Medulla oblongata (tissue), 1 donor: ENCODE measurements around the gene RXRB.

Experiments used
- DNase-seq: peaks from one replicate; pipeline ENCODE4 v3.0.0-alpha.2; 2015; ENCODE audit errors: extremely low spot score

RXRB gene

DNA sequence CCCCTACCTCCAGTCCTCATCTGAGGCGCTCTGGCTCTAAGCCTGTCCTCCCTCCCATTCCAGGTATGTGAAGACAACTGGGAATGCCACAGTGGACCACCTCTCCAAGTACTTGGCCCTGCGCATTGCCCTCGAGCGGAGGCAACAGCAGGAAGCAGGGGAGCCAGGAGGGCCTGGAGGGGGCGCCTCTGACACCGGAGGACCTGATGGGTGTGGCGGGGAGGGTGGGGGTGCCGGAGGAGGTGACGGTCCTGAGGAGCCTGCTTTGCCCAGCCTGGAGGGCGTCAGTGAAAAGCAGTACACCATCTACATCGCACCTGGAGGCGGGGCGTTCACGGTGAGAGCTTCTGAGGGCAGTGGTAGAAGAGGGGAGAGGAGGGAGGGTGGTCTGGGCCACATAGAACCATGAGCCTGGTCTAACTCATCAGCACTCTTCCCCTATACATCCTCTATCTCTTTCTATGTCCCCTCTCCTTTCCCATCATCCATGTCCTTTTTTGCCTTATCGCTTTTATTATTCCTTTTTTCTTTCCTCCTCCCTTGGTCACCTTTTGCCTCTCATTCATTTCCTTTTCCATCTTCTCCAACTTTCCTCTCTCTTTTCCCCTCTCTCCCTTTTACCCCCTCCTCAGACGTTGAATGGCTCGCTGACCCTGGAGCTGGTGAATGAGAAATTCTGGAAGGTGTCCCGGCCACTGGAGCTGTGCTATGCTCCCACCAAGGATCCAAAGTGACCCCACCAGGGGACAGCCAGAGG lies 11.4 kb upstream of the RXRB start:
- no peak for DNase-seq

DNA sequence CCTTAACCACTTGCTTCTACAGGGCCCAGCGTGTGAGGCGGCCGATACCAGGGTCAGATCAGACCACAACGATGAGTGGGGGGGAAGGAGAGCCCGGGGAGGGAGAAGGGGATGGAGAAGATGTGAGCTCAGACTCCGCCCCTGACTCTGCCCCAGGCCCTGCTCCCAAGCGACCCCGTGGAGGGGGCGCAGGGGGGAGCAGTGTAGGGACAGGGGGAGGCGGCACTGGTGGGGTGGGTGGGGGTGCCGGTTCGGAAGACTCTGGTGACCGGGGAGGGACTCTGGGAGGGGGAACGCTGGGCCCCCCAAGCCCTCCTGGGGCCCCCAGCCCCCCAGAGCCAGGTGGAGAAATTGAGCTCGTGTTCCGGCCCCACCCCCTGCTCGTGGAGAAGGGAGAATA lies 10.7 kb upstream of the RXRB start:
- DNase-seq: no peak

DNA sequence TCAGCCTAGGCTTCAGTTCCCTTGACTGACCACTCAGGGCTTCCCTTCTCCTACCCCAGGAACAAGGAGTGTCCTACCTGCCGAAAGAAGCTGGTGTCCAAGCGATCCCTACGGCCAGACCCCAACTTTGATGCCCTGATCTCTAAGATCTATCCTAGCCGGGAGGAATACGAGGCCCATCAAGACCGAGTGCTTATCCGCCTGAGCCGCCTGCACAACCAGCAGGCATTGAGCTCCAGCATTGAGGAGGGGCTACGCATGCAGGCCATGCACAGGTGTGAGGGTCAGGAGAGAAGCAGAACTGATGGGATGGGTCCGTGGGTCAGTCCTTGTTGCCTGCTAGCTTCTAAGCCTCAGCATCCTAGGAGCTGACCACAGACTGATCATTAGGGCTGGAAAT lies 9.4 kb upstream of the RXRB start:
- DNase-seq: no peak

DNA sequence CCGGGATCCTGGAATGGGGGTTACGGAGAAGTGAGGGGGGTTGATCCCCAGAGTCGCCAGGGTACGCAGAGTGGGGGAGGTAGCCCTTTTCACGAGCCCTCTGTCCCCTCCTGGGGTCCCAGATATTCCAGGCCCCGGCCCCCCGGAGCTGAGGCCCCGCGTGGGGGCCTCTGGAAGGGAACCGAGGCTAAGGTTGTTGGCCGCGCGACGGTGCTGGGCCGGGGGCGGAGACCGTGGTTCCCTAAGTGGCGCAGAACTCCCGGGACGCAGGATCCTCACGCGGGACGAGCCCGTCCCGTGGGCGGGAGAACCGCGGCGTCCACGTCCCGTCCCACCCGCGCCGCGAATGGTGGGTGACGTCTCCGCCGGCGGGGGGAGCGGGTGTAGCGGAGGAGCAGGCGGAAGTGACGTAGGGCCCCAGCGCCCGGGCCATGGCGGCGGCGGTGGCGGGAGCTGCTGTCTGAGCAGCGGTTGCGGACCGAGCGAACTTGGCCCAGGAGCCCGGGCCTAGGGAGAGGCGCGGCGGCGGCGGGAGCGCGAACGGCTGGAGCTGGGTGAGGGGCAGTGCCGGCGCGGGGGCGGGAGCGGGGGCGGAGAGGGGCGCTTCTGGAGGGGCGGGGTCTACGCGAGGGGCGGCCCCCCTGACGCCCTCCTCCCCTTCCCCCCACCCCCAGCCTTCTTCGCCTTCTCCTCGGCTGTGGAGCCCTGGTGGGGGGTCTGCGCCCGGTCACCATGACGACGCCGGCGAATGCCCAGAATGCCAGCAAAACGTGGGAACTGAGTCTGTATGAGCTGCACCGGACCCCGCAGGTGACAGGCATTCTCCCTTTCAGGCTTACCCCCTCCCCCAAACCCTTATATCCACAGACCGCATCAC lies 7.9 kb upstream of the RXRB start, which contains the start of gene RING1:
RING1 (plus strand) TSS at position 410 of the 877 bp plus-strand sequence; CDS start at position 733, 323 bp downstream.
- DNase-seq: peak; percentile 93

DNA sequence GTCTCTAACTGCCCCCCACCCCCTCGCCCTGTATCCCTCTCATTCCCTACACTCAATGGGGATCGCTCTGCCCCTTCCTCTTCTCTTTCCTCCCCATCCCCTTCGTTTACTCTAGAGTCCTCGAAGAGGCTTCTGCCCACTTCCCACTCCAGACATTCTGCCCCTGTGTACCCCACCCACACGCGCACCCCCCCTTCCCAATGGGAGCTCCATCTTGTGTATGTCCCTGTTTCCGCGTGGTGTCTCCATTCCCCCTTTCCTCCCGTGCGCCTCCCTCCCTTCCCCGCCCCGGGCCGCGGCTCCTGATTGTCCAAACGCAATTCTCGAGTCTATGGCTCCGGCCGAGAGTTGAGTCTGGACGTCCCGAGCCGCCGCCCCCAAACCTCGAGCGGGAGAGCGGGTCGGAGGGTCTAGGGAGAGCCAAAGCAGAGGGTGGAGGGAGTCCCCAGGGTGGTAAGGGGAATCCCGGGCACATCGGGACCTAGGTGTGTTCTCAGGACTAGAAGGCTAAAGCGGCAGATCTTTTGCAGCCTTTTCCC lies 7.2 kb upstream of the RXRB start:
- no peak for DNase-seq

DNA sequence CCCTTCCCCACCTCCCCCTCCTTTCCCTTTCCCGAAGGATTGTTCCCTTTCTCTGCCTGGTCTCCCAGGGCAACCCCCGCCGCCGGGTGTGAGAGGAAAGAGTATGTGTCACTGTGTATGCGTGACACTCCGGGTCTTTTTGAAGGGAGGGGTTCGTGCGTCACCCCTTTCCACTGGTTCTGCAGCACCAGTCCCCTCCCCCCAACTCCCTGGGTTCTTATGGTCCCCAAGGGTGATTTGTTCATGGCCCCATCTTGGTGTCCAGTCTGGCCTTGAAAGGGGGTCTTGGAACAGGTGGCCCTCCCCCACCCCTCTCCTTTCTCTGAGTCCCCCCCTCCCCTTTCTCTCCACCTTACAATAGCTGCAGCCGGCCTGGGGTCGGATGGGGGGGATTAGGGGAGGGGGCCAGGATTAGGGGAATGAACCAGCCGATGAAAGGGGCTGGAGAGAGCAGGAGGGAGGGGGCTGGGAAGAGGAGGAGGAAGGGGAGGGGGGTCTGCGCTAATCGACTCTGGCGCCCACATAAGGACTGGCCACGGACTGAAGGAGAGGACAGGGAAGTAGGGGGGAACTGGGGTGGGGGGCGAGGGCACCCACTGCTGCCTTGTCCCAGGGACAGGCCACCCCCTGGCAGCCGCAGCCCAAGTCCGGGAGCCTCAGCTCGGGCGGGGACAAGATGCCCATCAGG lies 6.5 kb upstream of the RXRB start:
- no peak for DNase-seq

DNA sequence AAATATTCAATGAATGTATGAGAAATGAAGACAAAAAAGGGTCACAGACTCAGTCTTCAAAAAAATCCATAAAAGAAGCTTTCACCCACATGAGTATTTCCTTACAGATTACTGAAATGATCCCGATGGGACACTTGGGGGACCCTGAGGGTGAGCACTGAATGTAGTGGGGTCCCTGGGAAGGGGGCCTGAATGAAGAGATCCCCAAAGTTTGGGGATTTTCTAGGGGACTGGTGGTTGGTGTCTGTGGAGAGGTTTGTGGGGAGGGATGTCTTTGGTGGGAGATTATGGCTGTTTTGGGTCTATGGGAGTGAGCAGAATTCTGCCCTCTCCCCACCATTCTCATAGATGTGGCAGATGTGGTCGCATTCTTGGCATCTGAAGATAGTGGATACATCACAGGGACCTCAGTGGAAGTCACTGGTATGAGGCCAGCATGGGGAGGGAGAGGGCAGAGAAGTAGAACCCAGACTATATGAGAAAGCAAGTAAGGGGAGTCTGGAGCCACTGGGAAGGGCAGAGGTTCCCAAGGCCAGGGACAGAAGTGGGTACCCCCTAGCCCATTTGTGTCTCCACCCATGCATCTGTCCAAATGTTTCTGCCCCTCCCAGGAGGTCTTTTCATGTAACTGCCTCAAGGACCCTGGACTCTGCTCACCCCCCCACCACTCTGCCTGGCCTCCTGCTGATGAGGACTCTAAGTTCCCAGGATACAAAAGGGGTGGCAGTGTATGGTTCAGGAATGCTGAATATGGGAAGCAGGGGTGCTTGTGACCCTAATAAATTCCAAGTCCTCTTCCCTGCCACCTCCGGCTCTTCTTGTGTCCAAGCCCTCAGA lies 5.8 kb upstream of the RXRB start:
- no peak for DNase-seq

DNA sequence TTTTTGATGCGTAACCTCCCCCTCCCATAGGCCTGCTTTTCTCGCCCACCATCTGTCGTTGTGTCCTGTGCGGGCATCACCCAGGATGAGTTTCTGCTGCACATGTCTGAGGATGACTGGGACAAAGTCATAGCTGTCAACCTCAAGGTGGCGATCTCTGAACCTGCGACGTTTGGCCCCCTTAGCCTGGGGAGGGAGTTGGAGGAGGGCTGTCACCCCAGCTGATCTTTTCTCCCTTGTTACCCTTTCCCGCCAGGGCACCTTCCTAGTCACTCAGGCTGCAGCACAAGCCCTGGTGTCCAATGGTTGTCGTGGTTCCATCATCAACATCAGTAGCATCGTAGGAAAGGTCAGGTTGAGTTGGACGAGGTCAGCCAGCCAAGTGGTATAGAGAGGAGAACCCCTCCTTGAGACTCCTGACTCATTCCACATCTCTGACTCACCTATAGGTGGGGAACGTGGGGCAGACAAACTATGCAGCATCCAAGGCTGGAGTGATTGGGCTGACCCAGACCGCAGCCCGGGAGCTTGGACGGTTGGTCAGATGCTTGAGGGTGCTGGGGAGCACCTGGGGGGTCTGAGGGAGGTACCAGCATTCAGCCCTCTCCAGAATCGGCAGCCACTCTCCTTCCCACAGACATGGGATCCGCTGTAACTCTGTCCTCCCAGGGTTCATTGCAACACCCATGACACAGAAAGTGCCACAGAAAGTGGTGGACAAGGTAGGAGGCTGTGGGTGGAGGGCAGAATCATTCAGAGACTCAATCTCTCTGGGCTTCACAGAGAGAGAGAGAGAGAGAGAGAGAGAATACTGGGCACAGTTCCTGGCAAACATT lies 4.9 kb upstream of the RXRB start:
- no peak for DNase-seq

DNA sequence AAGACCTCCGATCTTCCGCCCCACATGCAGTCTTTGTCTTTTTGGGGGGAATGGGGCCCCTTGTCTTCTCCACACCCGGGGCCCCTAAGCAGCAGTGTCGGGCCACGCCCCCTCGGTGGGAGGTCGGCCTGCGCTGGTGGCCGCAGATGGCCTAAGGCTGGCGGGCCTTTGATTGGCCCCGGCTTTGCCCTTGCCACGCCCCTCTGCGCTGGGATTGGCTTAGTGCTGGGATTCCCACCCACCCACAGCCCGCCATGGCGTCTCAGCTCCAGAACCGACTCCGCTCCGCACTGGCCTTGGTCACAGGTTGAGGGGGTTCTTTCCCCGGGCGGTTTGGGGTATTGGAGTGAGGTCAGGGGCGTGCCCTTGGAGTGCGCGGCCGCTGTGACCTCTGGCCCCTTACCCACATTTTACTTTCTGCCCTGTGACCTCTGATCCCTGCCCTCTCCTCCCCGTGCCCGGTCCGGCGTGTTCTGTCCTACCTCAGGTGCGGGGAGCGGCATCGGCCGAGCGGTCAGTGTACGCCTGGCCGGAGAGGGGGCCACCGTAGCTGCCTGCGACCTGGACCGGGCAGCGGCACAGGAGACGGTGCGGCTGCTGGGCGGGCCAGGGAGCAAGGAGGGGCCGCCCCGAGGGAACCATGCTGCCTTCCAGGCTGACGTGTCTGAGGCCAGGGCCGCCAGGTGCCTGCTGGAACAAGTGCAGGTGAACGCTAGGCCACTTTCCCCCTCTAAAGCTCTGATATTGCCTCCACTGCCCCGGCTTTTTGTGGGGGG lies 4.1 kb upstream of the RXRB start, which contains the start of gene HSD17B8:
HSD17B8 (plus strand) TSS at position 241 of the 776 bp plus-strand sequence; CDS start at position 255, 14 bp downstream.
- DNase-seq: peak; percentile 95

DNA sequence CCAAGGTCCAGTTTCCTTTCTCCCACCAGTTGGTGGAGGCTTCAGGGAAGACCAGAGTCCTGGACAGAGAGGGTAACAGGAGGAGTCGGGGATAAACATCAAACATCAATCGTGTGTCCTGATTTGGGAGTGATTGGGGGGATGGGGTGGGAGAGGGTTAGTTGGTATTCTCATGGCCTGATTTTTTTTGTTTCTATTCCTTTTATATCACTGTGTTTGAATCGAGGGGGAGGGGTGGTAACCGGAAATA lies 3.6 kb upstream of the RXRB start:
- no peak for DNase-seq

DNA sequence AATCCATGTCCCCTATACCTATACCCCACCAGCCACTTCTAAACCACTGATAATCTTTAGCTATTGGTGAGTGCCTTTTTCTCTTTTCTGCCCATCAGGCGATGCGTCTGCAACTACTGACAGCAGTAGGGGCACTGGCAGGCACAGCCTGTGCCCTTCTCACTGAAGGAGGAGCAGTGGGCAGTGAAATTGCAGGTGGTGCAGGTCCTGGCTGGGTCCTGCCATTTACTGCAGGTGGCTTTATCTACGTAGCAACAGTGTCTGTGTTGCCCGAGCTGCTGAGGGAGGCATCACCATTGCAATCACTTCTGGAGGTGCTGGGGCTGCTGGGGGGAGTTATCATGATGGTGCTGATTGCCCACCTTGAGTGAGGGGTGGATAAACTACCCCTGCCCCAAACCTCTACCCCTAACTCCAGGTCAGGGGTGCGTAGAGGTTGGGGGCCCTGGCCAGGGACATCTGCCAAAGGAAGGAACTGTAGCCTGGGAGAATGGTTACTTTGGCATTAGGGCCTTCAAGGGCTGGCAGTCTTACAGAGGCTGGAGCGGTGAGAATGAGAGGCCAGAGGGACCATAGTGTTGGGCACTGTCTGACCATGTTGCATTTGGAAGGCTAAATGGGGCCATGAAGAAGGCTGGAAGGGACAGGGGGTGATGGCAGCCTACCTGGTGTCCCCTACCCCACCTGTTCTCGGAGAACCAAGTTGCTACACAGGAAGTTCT lies 3.1 kb upstream of the RXRB start:
- no peak for DNase-seq

DNA sequence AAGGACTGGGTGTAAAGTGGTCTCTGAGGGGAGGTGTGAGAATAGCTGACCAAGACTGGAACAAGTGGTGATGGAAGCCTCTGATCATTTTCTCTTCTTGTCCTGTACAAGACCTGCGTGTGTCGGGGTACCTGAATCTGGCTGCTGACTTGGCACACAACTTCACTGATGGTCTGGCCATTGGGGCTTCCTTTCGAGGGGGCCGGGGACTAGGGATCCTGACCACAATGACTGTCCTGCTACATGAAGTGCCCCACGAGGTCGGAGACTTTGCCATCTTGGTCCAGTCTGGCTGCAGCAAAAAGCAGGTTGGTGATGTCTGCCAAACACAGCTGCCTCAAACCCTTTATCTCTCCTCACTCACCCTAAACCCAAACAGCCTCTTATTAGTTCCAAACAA lies 2.3 kb upstream of the RXRB start:
- DNase-seq: no peak

DNA sequence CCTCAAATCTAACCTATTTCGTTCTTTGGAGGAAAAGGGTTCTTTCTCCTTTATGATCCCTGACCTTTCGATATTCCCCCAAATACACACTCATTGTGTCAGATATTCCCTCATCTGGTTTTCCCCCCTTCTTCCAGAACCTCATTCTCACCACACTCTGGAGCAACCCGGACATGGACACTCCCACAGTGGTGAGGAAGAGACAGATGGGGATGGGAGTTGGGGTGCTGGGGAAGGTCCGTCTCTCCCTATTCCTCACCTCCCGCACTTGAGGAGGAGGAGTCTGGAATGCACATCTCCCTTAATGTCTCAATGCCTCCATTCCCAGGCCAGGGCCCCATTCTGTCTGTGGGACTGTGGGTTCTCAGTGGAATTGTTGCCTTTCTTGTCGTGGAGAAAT lies 1.5 kb upstream of the RXRB start:
- no peak for DNase-seq

DNA sequence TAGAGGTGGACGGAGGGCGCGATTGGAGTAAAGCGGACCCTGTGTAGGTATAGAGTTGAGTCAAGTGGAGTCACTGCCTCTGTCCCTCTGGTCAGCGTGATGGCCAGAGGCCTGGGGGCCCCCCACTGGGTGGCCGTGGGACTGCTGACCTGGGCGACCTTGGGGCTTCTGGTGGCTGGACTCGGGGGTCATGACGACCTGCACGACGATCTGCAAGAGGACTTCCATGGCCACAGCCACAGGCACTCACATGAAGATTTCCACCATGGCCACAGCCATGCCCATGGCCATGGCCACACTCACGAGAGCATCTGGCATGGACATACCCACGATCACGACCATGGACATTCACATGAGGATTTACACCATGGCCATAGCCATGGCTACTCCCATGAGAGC lies 681 bp upstream of the RXRB start:
- no peak for DNase-seq

DNA sequence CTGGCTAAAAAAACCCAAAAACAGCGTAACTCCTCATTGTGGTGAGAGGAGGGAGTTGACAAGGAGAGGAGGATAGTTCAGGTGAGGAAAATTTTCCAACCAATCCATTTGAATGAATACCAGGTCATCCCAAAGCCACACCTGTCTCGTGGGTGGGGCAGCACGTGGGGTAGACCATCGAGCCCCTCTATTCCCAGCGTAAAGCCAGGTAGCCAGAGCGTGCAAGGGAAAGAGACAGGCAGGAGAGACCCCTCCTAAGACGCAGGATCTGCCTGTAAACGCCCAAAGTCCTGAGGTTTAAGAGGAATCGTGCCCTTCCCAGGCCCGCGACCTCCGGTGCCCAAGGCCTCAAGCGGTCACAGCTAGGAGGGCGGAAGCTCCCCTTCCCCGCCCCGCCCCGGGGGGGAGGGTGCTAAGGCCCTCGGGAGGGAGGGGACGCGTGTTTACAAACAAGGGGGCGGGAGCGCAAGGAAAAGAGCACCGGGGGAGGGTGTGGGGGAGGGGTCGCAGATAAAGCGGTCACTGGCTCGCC lies 712 bp downstream of the RXRB start:
- peak; percentile 71 for DNase-seq

DNA sequence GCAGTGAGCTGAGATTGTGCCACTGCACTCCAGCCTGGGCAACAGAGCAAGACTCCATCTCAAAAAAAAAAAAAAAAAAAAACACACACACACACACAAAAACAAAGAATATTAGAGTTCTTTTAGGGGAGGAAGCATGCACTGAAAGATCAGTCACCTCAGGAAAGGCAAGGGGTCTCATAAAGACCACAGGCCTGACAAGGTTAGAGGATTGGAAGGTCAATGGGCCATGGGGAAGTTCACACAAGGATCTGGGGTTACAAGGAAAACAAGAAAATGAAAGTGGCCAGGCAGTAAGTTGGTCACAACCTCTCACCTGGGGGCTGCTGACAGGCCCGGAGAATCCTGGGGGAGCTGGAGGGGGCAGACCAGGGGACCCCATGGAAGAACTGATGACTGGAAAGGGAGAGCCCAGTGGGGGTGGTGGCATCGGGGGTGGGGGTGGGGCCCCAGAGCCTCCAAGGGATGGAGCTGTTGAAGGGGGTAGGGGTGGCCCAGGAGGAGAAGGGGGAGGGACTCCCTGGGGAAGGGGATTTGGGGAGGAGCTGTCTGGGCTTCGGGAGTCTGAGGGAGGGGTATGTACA lies 1.5 kb downstream of the RXRB start:
- no peak for DNase-seq

DNA sequence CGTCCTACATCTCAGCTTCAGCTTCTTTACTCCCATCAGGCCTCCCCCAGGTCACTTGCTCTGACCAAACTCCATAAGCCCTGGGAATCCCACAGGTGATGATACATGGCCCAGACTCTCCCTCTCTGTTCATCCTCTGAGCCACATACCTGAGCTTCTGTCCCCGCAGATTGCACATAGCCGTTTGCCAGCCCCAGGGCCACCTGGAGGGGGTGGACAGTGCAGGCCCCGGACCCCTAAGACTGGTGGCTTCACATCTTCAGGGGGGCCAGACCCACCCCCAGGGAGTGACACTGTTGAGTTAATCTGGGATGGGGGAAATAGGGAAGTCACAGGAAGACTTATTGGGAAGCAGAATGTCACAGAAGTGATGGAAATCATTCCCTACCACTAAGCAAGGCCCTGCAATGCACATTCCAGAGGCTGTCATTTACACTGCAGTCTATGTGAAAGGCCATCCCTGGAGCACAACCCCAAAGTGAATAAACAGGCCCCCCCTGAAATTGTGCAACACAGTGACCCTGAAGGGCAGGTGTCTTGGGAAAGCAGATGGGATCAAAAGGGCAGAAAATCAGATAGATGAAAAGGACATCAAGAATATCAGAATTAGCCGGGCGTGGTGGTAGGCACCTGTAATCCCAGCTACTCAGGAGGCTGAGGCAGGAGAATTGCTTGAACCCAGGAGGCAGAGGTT lies 2.2 kb downstream of the RXRB start:
- no peak for DNase-seq
